HuH-7 (cell line): ENCODE data around the gene PLEKHM1.

Experiments used
- DNase-seq: peaks from one replicate; pipeline ENCODE4 v3.0.0; 2011; ENCODE audit warnings: low spot score

The PLEKHM1 gene

DNA sequence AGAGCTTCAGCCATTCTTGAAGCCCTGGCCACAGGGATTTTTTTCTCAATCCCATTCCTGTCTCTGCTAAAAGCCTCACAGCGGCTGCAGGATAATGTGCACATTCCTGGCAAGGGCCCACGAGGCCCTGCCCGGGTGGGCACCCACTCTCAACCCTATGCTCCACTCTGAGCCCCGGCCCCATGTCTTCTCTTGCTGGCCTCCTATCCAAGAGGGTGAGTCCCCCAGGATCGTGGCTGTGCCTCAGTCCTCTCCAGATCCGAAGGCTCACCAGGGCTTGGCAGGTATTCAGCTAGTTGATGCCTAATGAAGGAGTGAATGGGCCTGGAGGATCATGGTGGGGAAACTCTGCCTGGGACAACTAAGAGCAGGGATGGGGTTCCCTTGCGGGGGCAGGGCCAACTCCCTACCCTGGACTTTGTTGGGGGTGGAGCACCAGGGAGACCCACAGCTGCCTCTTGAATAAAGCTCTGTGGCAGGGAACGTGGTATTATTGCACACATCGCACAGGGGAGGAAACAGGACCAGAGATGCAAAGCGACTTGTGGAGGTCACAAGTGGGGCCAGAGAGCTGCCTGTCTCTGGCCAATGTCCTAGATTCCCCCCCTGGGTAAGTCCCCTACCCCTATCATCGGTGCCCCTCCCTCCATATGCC, 63.2 kb downstream of the PLEKHM1 start:
- DNase-seq: no peak

DNA sequence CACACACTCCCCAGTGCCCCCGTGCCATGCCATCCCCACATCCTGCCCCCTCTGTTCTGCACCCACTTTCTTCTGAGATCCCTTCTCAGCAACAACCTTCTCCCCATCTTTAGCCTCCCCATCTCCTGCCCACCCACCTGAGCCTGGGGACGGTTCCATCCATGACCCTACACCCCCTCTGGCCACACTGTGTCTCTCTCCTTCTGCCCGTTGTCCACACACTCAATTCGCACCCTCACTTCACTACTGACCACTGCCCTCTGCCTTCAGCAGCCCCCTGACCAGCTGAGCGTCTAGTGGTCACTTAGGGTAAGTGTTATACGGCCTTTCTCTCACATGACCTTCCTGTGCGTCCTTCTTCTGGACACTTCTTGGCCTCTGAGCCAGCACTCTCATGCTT, 64.0 kb downstream of the PLEKHM1 start:
- no peak for DNase-seq

DNA sequence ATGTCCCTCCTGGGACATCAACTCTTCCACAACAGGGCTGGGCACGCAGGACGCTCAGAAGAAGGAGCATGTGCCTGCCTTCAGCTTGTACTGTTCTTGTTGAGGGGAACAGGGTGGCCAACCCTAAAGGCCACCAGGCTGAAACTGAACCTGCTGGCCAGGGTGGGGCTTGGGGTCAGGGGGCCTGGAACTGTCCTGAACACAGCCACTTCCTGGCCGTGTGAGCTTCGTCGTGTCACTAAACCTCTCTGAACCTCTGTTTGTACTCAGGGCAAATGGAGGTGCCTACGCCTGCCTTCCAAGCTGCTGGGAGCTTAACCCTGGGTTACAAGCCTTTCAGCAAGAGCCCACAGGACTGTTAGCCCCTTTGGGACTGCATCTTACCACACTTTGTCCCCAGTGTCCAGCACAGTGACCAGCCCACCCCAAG, 64.5 kb downstream of the PLEKHM1 start:
- no peak for DNase-seq

DNA sequence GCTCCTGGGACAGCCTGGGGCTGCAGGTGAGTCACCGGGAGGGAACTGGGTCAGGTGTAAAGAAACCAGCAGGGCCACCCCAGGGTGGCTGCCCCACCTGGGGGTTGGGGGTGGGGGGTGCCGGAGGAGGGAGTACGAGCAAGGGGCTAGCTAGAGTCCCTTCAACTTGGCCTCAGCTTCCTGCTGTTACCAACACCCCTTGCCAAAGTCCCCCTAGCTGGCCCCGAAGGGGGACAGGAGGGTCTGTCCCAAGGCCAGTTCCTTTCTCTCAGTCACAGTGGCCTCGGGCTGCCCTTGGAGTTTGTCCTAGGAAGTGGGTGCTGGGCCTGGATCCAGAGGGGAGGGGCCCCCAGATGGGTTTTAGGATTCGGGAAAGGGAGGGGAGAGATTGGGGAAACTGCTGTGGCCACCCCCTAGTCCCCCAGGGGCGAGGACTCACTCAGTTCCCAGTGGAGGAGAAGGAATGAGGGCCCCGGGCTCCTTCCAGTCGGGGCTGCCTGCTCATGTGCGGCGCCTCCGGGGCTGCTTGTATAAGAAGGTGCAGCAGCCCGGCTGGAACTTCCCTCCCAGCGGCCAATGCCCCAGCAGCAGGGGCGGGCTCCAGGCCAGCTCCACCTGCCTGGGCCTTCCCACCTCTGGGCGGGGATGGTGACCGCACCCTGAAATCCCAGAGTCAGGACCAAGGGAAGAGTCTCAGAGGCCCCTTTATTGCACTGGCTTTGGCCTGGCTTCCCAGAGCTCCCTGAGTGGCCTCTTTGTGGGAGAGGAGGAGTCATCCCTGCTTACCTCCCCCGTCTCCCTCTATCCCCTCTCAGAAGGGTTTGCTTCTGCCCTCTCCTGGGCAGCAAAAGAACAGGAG, 65.2 kb downstream of the PLEKHM1 start:
- peak; percentile 89 for DNase-seq

DNA sequence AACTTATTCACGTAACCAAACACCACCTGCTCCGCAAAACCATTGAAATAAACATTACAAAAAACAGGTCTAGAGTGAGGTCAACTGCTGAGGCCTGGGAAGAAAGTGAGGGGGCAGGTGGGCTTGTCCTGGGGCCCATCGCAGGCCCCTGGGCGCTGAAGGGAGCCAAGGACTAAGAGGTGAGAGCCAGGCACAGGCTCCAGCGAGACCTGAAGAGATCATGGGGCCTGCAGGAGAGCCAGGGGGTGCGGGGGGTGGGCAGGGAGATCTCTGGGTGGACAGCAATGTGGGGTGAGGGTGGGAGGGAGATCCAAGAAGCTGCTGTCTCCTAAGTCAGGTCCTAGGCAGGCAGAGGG, 65.8 kb downstream of the PLEKHM1 start:
- no peak for DNase-seq

DNA sequence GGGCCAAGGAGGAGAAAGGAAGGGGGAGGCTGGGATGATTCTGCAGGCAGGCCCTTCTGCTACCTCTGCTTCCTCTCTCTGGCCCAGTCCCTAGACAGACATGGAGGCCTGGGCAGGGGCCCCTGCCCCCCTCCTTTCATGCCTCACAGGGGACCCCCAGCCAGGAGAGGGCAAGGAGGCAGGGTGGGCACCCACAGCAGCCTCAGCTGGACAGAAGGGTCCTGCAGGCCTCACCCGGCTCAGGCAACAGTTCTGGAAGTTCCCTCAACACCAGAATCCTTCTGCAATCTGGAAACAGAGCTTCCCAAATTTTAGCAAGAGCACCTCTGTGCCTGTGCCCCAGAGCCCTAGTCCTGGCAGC, 66.6 kb downstream of the PLEKHM1 start:
- DNase-seq: no peak

DNA sequence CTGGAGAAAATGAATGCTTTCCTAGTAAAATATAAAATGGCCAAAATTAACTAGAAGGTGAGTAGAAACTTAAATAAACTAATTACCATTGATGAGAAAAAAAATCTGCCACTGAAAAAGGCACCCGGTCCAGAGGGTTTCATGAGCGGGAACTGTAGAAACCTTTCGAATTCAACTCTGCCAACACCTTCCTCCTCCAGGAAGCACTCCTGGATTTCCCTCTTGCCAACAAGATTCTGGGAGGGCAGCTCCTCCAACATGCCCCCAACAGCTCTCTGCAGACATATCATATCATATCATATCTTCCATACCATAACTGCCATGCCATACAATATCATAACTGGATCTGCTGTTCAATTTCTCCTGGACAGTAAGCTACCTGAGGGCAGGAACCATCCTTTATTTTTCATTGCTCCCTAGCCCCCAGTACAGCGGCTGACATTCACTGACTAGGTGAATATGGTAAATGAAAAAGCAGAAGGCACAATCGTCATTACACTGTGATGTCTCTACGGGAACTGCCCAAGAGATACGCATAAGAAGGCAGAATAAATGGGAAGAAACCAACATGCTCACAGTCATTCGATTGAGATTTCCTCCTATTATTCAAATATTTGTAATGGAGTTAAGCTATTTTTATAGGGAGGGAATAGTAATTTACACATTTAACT, 67.1 kb downstream of the PLEKHM1 start:
- no peak for DNase-seq

DNA sequence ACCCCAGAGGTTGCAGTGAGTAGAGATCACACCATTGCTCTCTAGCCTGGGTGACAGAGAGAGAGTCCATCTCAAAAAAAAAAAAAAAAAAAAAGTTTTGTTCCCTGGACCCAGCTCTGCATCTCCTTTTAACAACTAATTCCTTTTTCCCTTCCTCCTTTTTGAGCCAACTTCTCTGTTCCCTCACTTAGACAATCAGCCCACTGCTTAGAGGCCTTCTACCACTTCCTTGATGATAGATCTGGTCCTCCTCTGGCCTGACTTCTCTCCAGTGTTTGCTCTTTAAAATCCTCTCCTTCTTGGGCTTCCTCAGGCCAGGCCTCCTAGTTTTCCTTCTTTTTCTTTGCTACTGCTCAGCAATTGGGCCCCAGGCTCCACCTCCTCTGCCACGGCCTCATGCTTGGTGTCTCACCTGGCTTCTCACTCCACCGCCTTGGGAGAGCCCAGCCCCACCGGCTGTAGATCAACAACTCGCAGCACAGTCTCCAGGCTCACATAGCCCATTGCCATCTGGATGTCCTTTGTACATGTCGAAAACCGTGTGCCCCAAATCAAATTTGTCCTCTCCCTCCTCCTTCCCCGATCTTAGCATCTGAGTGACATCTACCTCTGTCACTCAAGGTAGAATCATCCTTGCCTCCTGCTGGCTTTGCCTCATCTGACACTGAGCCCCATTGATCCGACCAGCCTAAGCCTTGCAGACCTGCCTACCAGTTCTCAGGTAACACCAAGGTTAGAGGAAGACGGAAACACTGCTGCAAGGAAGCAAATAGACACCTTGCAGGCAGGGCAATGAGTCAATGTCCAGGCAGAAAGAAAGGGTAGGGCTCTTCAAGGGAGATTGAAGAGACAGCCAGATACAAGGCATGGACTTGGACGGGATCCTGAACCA, 75.3 kb downstream of the PLEKHM1 start:
- no peak for DNase-seq

DNA sequence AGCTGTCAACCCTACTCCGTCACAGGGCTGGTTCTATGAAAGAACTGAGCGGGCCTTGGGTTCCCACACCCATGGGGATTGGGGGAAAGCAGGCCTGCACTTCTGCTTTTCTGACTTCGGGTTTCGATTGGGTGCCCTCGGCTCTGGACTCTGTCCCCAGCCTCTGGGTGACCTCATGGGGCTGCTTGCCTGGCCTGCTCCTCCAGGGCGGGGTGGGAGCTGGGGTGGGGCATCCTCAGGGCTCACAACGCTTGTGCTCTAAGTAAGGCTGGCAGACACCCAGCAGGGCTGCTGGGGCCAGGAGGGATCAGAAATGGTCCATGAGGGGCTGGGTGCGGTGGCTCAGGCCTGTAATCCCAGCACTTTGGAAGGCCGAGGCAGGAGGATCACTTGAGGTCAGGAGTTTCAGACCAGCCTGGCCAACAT, 77.0 kb downstream of the PLEKHM1 start:
- no peak for DNase-seq

DNA sequence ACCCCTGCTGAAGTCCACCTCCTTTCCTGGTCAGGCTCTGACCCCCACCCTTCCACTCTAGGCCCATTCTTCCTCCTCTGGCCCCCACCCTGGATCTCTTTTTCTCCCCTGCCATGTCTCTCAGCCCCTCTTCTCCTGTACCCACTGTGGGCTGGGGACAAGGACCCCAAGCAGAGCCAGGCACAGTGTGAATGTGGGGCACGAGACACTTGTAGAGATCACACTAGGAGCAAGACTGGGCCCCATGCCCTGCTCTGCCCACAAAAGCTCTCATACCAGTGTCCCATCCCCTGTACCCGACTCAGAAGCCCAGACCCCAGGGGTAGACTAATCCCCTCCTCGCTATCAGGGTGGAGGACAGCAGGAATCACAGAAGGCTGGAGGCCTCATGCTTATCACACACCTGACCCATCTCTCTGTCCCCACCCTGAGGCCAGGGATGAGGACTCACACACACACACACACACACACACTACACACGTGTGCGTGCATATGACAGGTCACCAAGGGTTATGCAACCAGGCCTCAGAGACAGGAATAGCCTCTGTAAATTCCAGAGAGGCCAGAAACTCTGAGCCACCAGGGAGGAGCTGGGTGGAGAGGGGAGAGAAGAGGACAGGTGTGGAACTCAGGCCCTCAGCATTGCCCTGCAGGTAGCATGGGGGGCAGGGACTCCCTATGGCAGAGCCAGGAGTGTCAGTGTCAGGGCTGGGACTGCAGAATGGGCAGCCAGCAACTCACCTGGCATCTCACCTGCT, 79.0 kb downstream of the PLEKHM1 start:
- DNase-seq: no peak

DNA sequence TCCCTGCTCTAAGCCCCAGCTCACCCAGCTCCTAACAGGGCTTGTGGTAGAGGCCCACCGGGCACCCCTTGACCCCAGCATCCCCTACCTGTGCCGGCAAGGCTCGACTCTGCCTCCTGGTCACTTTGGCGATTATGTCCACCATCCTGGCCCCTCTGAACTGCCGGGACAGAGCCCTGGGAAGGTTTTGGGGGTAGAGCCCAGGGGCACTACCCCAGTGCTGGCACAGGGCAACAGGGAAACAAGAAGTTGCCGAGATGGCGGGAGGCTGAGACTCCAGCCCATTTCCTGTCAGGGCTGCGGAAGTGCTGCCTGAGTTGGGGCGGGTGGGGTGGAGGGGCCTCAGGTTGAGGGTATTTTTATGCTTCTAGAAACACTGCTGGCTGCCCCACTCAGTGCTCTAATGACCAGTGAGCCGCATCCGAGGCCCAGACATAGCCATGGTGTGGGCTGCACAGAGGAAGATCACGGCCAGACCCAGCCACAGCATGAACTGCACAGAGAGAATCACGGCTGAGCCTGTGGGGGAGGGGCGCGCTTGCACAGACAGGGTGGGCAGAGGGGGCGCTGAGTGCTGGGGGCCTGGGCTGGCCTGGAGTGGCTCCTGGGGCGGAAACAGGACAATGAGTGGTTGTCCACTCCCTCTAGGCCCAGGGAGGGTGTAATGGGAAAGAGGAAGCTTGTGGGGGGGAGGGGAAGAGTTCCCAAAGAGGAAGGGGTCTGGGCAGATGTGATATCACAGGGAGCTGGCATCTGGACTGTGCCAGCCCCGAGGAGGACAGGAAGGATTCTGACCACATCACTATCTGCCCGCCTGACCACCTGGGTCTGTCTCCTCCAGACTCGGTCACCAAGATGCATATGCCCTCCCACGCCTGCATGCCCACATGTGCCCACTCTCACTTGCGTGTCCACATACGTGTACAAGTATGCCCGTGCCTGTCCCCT, 80.1 kb downstream of the PLEKHM1 start:
- DNase-seq: no peak

DNA sequence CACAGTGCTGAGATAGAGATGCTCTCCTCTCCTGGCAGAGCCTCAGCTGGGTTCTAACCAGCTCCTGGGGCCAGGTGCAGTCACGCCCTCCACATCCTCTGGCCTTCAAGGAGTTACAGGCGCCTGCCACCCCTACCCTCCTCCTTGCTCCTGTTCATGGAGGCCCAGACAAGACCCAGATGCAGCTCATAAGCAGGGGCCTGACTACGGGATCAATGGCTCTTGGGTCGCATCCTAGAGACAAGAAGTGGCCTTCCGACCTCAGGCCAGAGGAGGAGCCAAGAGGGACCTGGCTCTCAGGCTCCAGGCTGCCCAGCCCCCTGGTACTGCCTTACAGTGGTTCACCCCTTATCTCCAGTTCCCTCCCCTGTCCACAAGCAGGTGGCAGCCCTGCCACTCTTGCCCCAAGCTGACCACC, 80.9 kb downstream of the PLEKHM1 start:
- DNase-seq: no peak

DNA sequence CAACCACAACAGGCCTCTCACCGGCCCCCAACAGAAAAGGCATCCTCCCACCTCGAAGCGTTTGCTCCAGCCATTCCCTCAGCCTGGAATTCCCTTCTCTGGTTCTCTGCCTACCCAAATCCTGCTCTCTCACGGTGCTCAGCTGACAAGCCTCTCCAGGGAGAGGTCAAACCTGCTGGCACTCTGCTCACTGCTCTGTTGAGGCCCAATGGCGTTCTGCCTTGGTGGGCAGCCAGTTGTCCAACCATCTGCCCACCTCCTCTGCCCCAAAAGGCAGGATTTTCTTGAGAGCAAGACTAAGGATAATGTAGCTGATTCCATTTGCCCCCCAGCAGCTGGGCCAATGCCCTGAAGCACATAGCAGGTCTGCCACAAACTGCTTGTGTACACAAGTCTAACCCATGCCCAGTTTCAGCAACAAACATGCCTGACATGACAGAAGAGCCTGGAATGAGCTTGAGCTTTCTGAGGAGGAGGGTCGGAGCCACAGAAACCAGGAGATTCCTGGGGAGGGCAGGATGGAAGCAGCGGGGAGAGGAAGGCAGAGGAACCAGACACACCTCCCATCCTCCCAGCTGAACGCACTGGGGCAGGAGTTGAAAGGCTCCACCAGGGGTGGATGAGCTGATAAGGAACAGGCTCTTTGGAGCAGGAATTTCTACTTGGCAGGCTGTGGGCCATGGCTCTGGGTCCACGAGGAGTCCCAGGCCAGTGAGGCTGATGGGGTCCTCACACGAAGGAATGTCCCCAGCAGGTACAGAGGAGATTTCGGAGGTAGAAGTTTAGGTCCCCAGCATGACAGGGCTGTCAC, 81.7 kb downstream of the PLEKHM1 start:
- DNase-seq: no peak

DNA sequence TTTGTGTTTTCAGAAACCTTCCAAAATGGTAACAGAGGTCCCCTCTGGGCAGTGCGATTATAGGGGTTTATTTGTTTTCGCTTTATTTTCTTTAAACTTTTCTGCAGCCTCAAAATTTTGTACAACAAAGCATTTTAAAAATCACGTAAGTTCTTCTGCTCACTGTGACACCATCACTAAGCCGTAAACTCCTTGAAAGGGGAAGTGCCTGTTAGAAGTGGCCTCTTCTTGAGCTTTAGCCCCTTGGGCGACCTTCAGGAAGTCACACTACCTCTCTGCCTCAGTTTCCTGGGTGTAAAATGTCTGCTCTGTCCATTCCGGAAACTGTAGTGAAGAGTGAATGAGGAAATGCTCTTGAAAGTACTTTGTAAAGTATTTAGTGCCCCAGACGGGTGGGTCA, 84.4 kb downstream of the PLEKHM1 start:
- DNase-seq: no peak

DNA sequence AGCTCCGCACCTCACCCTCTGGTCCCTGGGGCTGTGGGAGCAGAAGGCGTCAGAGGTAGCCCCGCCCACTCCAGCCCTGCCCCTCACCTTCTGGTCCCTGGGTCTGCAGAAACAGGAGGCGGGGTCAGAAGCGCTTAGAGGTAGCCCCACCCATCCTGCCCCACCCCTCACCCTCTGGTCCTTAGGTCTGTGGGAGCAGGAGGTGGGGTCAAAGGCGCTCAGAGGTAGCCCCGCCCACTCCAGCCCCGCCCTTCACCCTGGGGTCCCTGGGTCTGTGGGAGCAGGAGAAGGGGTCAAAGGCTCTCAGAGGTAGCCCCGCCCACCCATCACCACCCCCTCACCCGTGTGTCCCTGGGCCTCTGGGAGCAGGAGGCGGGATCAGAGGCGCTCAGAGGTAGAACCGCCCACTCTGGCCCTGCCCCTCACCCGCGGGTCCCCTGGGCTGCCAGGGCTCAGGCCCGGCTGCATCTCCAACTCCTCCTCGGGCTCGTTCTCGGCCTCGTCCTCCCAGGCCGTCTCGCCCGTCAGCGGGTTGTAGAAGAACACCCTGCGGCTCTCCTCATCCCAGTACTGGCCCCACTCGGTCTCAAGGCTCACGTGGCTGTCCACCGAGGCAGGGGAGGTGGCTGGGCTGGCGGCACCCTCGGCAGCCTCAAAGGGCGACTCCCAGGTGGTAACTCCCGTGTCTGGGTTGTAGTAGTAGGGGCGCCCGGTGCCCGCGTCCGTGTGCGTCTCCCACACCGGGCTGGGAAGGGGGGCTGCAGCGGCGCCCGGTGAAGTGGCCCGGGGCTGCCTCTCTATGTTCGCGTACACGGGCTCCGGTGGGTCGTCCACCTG, 85.1 kb downstream of the PLEKHM1 start:
- peak; percentile 85 for DNase-seq

DNA sequence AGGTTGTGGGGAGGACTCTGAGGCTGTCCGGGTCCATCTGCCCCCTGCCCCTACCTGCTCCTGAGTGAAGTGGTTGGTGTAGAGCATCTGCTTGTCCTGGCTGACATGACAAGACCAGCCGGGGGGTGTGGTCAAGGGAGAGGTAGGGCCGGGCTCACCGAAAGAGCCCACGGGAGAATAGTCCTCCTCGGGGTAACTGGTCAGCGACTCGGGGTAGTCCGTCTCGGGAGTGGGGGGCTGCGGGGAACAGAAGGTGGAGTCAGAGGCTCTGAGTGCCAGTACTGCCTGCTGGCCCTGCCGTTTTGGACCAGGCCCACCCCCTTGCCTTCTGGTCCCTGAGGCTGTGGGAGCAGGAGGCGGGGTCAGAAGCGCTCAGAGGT, 85.7 kb downstream of the PLEKHM1 start:
- no peak for DNase-seq

DNA sequence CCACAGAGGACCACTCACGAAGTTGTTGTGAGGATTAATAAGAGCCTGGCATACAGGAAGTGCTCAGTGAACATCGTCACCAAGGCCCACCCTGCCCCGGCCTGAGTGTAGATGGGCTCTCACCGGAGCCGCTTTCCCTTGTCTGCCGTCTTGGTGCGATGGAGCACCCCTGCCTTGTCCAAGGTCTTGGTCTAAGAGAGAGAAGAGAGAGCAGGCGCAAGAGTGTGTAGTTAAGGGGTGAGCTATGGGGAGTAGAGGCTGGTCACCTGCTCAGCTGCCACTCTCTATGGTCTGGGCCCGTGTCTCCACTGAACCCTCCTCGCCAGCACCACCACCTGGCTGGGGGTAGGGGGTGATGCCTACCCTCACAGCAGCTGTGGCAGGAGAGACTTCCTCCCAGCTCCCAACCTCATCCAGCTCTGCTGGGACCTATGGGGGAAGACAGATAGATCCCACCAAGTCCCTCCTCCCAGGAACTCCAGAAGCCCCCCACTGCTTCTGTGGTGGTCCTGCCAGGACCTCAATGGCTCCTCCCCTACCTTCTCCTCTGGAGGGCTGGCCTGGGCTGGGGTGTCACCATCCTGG, 86.5 kb downstream of the PLEKHM1 start:
- no peak for DNase-seq

DNA sequence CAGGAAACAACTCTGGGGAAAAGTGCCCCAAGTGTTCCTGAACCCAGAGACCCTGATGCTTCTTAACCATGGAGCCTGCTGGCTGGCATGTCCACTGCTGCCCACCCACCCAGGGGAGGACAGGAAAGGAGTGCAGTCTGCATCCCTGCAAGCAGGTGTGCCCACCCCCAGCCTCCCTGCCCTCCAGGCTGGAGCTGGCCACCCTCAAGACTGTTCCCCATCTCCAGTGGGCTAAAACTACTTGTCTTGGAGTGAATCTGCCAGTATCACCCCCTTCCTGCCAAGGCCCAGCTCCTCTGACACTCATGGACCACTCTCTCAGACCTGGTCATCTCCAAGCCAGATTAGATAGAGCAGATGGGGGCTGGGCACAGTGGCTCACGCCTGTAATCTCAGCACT, 87.6 kb downstream of the PLEKHM1 start:
- DNase-seq: no peak
